Ascending aorta (tissue), 2 donors: ENCODE measurements around the gene ACAD10. TPM values are rescaled to one million over a fixed set of nuclear protein-coding genes. Genes with fewer than 3 reads are reported as not detected.

Experiments
- DNase-seq, 2 donors: peaks; one replicate each; pipeline ENCODE4 v3.0.0-alpha.2; 2019; ENCODE audit warnings: low spot score in 2 of 2
- H3K27ac ChIP-seq, 2 donors: fragments of 200-600 bp; sonication (generic); one replicate each; pipeline ENCODE4 v1.5.1; 2016 to 2017; ENCODE audit warnings: mild to moderate bottlenecking in 1 of 2
- H3K27me3 ChIP-seq: fragments of 200-600 bp; sonication (generic); one replicate; pipeline ENCODE4 v1.5.1; 2017
- H3K36me3 ChIP-seq, 2 donors: fragments of 200-600 bp; sonication (generic); one replicate each; pipeline ENCODE4 v1.5.1; 2016
- H3K4me1 ChIP-seq, 2 donors: fragments of 200-600 bp; sonication (generic); one replicate each; pipeline ENCODE4 v1.5.1; 2016 to 2017; ENCODE audit warnings: mild to moderate bottlenecking in 1 of 2
- H3K4me3 ChIP-seq, 2 donors: fragments of 200-600 bp; sonication (generic); one replicate each; pipeline ENCODE4 v1.5.1; 2016 to 2017; ENCODE audit warnings: mild to moderate bottlenecking in 1 of 2
- H3K9me3 ChIP-seq, 2 donors: fragments of 200-600 bp; sonication (generic); one replicate each; pipeline ENCODE4 v1.5.1; 2016
- intact Hi-C: fragments of 100-400 bp; cut with DNase I; formaldehyde crosslinking; loops from one replicate; pipeline ENCODE4 v1.15.1; 2023
- total RNA-seq: library from RNA; depleted of rRNA; stranded (reverse); fragments of >200 nt; gene quantifications from one replicate; pipeline ENCODE4 v1.1.0, GENCODE V29; 2016
- TF ChIP-seq, protein P1 (sequence below), 3 experiments: fragments of 200-600 bp in 2 of 3; fragments of 450-650 bp in 1 of 3; sonication (generic) in 2 of 3; IDR thresholded peaks; one replicate each; pipeline ENCODE4 v1.5.1; 2016 to 2019; ENCODE audit warnings: antibody characterized with exemption in 3 of 3, mild to moderate bottlenecking in 1 of 3, moderate library complexity in 1 of 3

Gene ACAD10
- total RNA-seq, result 32.0 TPM

DNA sequence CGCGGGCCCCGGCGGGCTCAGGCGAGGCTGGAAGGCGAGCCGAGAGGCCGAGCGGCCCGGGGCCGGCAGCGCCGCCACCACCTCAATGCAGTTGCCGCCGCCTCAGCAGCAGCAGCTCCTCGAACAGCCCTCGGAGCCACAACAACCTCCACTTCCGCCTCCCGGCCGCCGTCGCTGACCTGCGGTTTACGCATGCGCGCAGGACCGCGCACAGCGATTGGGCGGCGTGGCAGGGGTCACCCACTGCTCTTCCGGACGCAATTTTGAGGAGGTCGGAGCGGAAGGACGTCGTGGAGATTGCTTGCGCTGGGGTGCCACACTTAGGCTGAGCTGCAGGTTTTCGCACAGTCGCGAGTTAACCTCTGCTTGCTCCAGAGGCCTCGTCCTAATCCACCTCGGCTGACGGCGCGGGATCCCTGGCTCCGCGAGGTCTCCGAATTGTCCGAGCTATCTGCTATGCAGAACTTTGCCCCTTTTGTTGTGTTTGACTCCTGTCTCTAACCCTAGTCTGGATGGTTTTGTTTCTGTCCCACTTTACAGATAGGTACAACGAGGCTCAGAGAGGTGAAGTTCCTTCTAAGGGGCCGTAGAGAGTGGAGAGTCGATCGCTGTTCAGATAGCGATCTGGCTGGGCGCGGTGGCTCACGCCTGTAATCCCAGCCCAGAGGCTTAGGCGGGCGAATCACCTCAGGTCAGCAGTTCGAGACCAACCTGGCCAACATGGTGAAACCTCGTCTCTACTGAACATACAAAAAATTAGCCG lies at the start of gene ACAD10, which contains the start of gene BRAP:
ACAD10 (plus strand) TSS at position 243 of the 763 bp plus-strand sequence. CDS start 6,657 bp downstream, outside the sequence.
BRAP (minus strand) TSS at position 146 of the 763 bp plus-strand sequence. CDS start 164 bp downstream, outside the sequence.
- TF ChIP-seq, protein P1, sequence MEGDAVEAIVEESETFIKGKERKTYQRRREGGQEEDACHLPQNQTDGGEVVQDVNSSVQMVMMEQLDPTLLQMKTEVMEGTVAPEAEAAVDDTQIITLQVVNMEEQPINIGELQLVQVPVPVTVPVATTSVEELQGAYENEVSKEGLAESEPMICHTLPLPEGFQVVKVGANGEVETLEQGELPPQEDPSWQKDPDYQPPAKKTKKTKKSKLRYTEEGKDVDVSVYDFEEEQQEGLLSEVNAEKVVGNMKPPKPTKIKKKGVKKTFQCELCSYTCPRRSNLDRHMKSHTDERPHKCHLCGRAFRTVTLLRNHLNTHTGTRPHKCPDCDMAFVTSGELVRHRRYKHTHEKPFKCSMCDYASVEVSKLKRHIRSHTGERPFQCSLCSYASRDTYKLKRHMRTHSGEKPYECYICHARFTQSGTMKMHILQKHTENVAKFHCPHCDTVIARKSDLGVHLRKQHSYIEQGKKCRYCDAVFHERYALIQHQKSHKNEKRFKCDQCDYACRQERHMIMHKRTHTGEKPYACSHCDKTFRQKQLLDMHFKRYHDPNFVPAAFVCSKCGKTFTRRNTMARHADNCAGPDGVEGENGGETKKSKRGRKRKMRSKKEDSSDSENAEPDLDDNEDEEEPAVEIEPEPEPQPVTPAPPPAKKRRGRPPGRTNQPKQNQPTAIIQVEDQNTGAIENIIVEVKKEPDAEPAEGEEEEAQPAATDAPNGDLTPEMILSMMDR (IDR thresholded peaks at IDR 0.05), result no peak
- Histone ChIP-seq H3K36me3 (peaks cover 6 to 21% of the 10 kb centered on the region in 2 donors), H3K9me3 (no peaks in the 10 kb centered on the region), H3K27ac (peak within 1 kb of the TSS; percentile 82 to 88), H3K4me3 (peak within 1 kb of the TSS; percentile 78 to 88), H3K4me1 (peaks cover 10 to 18% of the 10 kb centered on the region in 2 donors), H3K27me3 (no peaks in the 10 kb centered on the region)
- DNase-seq, result peak; percentile 71 to 96
- intact Hi-C loops, result loop anchor here (5.0 kb wide), 4 partner anchors 89 to 326 kb away; partner anchors contain the start of genes ATXN2, ERP29 and TMEM116

DNA sequence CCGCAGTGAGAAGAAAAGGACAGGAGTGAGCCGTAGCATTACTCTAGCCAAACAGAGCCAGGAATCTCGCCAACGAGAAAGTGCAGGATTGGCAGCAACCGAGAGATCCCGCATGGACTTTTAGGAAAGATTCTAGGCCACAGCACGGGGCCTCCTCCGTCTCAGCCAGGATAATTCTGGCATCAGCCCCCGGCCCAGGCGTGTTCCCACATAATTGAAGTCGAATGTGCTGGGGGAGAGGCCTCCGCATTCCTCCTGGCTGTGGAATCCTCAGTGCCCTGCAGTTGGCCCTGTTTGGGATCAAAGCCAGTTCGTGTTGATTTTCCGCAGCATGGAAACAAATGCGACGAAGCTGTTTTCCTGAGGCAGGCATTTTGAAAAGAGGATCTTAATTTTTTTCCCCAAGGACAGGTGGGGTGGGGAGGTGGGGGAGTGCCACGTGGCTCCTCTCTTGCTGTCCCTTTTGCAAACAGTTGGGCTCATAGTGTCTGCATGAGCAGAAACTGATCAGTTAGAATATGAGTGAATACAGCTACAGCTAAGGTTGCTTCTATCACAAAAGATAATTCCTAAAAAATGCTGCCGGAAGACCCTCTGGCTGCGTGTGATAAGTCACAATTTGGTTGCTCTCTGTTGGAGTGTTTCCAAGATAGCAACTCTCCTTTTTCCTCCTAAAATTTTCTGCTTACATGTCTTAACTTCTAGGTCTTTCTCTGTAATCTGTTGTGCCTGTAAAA lies 49.5 kb upstream of the ACAD10 start:
- no peaks in the 10 kb centered on the region for H3K9me3 ChIP-seq
- peak in 1 of 2 donors; percentile 68 for DNase-seq
- intact Hi-C loops, result no loop called here
- TF ChIP-seq, protein P1 (IDR thresholded peaks at IDR 0.05), result no peak
- H3K27ac ChIP-seq, result peak overlapping the region; percentile 35 to 59
- H3K4me1 ChIP-seq, result peaks cover 0 to 2% of the 10 kb centered on the region in 2 donors
- H3K36me3 ChIP-seq, result peaks cover 0 to 5% of the 10 kb centered on the region in 2 donors
- peak overlapping the region in 1 of 2 donors; percentile 54 for H3K4me3 ChIP-seq
- H3K27me3 ChIP-seq, result no peaks in the 10 kb centered on the region

DNA sequence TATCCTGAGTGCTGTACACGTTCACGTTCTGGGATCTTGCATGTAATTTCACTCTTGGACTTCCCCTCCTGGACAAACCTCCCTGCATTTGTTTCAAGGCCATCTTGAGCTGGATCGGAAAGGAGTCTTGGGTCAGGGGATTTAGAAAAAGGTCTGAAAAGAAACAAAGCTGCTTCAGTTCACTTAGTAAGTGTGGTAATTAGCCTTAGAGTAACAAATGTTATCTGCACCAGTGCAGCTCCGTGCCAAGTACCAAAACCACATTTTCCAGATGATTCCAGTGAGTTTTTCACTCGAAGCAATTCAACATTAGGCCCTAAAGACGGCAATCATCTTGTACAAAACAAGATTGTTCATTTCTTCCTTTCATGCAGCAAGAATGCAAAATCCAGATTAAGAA lies 47.3 kb upstream of the ACAD10 start:
- H3K27me3 ChIP-seq, result no peaks in the 10 kb centered on the region
- H3K4me3 ChIP-seq, result no peak overlapping the region
- no peak for DNase-seq
- peaks cover 2 to 5% of the 10 kb centered on the region in 2 donors for H3K36me3 ChIP-seq
- TF ChIP-seq, protein P1 (IDR thresholded peaks at IDR 0.05), result no peak
- intact Hi-C loops, result no loop called here
- no peak overlapping the region for H3K27ac ChIP-seq
- H3K9me3 ChIP-seq, result no peaks in the 10 kb centered on the region
- peaks cover 2 to 4% of the 10 kb centered on the region in 2 donors for H3K4me1 ChIP-seq

DNA sequence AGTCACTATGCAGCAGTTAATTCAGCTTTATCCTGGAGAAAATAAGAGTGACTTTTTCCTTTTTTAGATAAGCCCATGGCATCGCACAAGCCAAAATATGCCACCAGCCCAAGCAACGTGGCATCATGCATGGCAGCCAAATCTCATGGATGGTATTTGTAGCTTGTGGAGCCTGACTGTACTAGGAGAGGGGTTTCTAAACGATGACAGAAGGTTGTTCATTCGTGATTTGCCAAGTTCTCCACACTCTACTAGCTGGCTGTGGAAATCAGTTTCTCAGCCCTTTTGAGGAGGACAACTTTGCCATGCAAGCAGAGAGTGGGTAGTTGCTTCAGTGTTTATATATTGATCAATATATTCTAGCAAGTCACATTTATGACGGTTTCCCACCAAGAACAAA lies 45.3 kb upstream of the ACAD10 start:
- Histone ChIP-seq H3K4me3 (no peak overlapping the region), H3K27me3 (no peaks in the 10 kb centered on the region), H3K9me3 (no peaks in the 10 kb centered on the region), H3K27ac (no peak overlapping the region), H3K36me3 (peaks cover 17 to 21% of the 10 kb centered on the region in 2 donors), H3K4me1 (peaks cover 2 to 6% of the 10 kb centered on the region in 2 donors)
- TF ChIP-seq, protein P1 (IDR thresholded peaks at IDR 0.05), result no peak
- intact Hi-C loops, result no loop called here
- DNase-seq, result no peak

DNA sequence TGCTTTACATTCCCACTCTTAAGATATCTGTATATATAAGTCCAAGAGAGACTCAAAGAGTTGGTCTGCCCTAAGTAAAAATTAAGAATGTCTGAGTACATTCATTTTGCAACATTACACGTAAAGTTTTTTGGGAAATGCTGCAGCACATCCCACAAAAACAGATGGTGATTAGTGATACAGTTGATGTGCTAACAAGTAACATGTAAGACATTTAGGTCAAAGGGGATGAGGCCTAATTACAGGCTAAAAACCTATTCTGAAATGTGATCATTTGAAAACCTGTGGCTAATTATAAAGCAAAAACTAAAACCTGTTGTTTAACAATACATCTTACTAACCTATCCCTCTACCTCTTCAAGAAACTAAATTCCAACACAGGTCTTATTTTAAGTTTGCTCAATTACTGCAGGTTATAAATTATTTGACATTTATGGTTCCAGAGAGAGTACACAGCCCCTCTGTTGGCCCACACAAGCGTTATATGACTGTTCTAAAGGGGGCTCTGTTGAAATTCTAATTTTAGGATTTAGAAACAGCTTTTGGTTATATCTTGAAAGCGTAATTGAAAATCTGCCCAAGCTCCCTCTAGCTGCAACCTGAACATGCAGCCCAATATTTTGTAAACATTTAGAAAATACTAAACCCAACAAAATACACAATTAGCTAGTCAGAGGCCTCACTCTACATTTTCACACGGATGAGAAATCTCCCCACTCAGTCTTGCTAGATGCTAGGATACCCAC lies 43.0 kb upstream of the ACAD10 start:
- DNase-seq, result no peak
- TF ChIP-seq, protein P1 (IDR thresholded peaks at IDR 0.05), result no peak
- Histone ChIP-seq H3K36me3 (peaks cover 37 to 43% of the 10 kb centered on the region in 2 donors), H3K4me3 (no peak overlapping the region), H3K4me1 (peaks cover 0 to 6% of the 10 kb centered on the region in 2 donors), H3K27ac (peak overlapping the region; percentile 26 to 50), H3K27me3 (no peaks in the 10 kb centered on the region), H3K9me3 (no peaks in the 10 kb centered on the region)
- intact Hi-C loops, result no loop called here
